Astrocyte of the cerebellum (primary cell): ENCODE data around the gene FAM83D.

Experiments used
- DNase-seq: peaks from one replicate; pipeline ENCODE4 v3.0.0-alpha.2; 2011; ENCODE audit warnings: low read depth
- H3K4me3 ChIP-seq: 2 replicates; pipeline ENCODE4 v1.5.1; 2011; ENCODE audit warnings: mild to moderate bottlenecking, low read depth, low read length, moderate library complexity
- CTCF ChIP-seq: IDR thresholded peaks from 2 replicates; pipeline ENCODE4 v1.5.1; 2012; ENCODE audit warnings: low read length, low read depth, moderate library complexity, mild to moderate bottlenecking; ENCODE audit errors: missing control alignments
- in situ Hi-C: cut with HindIII; loops from 2 replicates; pipeline ENCODE4 v1.10.0; 2017; ENCODE audit warnings: low sequenced_read_pairs

FAM83D gene

GRCh38 chr20:38889792-38890496 is 36.3 kb upstream of the FAM83D start:
- in situ Hi-C loops = no loop called here
- TF ChIP-seq CTCF = no peak

GRCh38 chr20:38890497-38890818 is 35.8 kb upstream of the FAM83D start:
- in situ Hi-C loops = no loop called here

More at GRCh38 chr20:38889792-38890496, 36.3 kb upstream of the FAM83D start:
- no peak overlapping the region for H3K4me3 ChIP-seq
- no peak for DNase-seq

GRCh38 chr20:38892091-38892981 is 33.9 kb upstream of the FAM83D start:
- H3K4me3 ChIP-seq = no peak overlapping the region
- DNase-seq = no peak
- in situ Hi-C loops = no loop called here
- TF ChIP-seq CTCF = no peak

More at GRCh38 chr20:38890497-38890818, 35.8 kb upstream of the FAM83D start:
- no peak for TF ChIP-seq CTCF
- DNase-seq = no peak
- H3K4me3 ChIP-seq = no peak overlapping the region

- in situ Hi-C loops = no loop called here
- H3K4me3 ChIP-seq = no peak overlapping the region
- TF ChIP-seq CTCF = no peak
- no peak for DNase-seq
Measured at GRCh38 chr20:38893056-38893564, 33.1 kb upstream of the FAM83D start.

- in situ Hi-C loops = no loop called here
- H3K4me3 ChIP-seq = no peak overlapping the region
- peak; percentile 88 for TF ChIP-seq CTCF
- DNase-seq = no peak
Measured at GRCh38 chr20:38893565-38894090, 32.6 kb upstream of the FAM83D start.

- no peak overlapping the region for H3K4me3 ChIP-seq
- no peak for DNase-seq
- in situ Hi-C loops = no loop called here
- TF ChIP-seq CTCF = no peak
Measured at GRCh38 chr20:38894091-38894847, 31.9 kb upstream of the FAM83D start.
